ENCODE results near the gene CANT1. TPM values are rescaled to one million over a fixed set of nuclear protein-coding genes. Genes with fewer than 3 reads are reported as not detected.

CANT1 gene
- total and polyA plus RNA-seq, 9 of the 15 experiments (the other 6 are each of a cell fraction or from before 2014, with no cell fraction given) = 2.7 to 66.4 (median 22.5) TPM

GRCh38 chr17:79041723-79042420, 32.3 kb upstream of the CANT1 start (continued):
- TF ChIP-seq, protein P1, sequence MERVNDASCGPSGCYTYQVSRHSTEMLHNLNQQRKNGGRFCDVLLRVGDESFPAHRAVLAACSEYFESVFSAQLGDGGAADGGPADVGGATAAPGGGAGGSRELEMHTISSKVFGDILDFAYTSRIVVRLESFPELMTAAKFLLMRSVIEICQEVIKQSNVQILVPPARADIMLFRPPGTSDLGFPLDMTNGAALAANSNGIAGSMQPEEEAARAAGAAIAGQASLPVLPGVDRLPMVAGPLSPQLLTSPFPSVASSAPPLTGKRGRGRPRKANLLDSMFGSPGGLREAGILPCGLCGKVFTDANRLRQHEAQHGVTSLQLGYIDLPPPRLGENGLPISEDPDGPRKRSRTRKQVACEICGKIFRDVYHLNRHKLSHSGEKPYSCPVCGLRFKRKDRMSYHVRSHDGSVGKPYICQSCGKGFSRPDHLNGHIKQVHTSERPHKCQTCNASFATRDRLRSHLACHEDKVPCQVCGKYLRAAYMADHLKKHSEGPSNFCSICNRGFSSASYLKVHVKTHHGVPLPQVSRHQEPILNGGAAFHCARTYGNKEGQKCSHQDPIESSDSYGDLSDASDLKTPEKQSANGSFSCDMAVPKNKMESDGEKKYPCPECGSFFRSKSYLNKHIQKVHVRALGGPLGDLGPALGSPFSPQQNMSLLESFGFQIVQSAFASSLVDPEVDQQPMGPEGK (CRISPR knock-in tag; IDR thresholded peaks at IDR 0.05; ENCODE audit: borderline replicate concordance) = no peak
- no peak for TF ChIP-seq LEF1 (IDR thresholded peaks at IDR 0.05)
- no peak for TF ChIP-seq IFI16 (CRISPR knock-in tag; IDR thresholded peaks at IDR 0.05)
- no peak for TF ChIP-seq TCF7 (IDR thresholded peaks at IDR 0.05; ENCODE audit: borderline replicate concordance)
- TF ChIP-seq ZFPM2 (CRISPR knock-in tag; IDR thresholded peaks at IDR 0.05) = no peak

- Histone ChIP-seq H3K4me3 (no peak overlapping the region), H4K20me1 (replicated peaks; ENCODE audit: control insufficient read depth, insufficient read depth, low read length) (peaks cover 7% of the 10 kb centered on the region; the same call in 1 of the 2 replicates), H3K9ac (ENCODE audit: insufficient read depth in 1 of 2, low read depth in 2 of 2, low read length in 2 of 2) (no peak overlapping the region), H3K9me3 (replicated peaks; ENCODE audit: control insufficient read depth, insufficient read depth, low read depth, low read length) (no peaks in the 10 kb centered on the region; the same call in 1 of the 2 replicates), H3K27me3 (ENCODE audit: control insufficient read depth in 2 of 2, insufficient read depth in 2 of 2, low read length in 2 of 2) (peaks cover 18 to 71% of the 10 kb centered on the region in 2 experiments), H3K79me2 (ENCODE audit: control insufficient read depth, insufficient read depth, low read length) (no peaks in the 10 kb centered on the region), H3K4me1 (replicated peaks in 1 of 2; ENCODE audit: control insufficient read depth in 2 of 2, insufficient read depth in 2 of 2, low read length in 2 of 2) (peaks cover 0 to 3% of the 10 kb centered on the region in 2 experiments; a peak in 1 of 5 replicates), H3K9me1 (ENCODE audit: control insufficient read depth, insufficient read depth, low read length) (no peaks in the 10 kb centered on the region), H3K4me2 (ENCODE audit: insufficient read depth, low read length) (no peak overlapping the region), H3K27ac (ENCODE audit: extremely low read depth, low read depth, low read length) (no peak overlapping the region), H3K36me3 (ENCODE audit: control insufficient read depth, insufficient read depth, low read length) (no peaks in the 10 kb centered on the region), H2AFZ (ENCODE audit: low read depth, low read length) (no peak overlapping the region)
- 5% methylated on average over 13 of the region's 13 CpGs for WGBS (ENCODE audit: insufficient coverage, low coverage, missing lambda C conversion rate)
- FAIRE-seq (no peak), DNase-seq (ENCODE audit: extremely low read depth in 1 of 4, low spot score in 3 of 4) (no peak), ATAC-seq (no peak)
- CTCF ChIA-PET (ENCODE audit: low intra/inter-chr PET ratio) = interaction anchor here (1.1 to 2.1 kb wide), 2 partner anchors 22 to 55 kb away, joined by 3 to 7 read pairs; no protein-coding TSS in a partner anchor
- BruUV-seq (replicated peaks) = no TSS peak
- in situ Hi-C loops (cut with MboI) (no loop called here), intact Hi-C loops (cut with micrococcal nuclease) (no loop called here)
- POLR2A ChIA-PET = interaction anchor here (0.5 to 1.2 kb wide), 4 partner anchors 8 to 591 kb away, joined by 3 to 4 read pairs (median 3); no protein-coding TSS in a partner anchor
- TF ChIP-seq FOXJ2 (tag; IDR thresholded peaks at IDR 0.05) (no peak), CREB1 (IDR thresholded peaks at IDR 0.05) (no peak), CREB1 (CRISPR knock-in tag; IDR thresholded peaks at IDR 0.05) (no peak), NFATC3 (IDR thresholded peaks at IDR 0.05) (no peak), ILF3 (IDR thresholded peaks at IDR 0.05; ENCODE audit: borderline replicate concordance) (no peak), RBM39 (optimal IDR thresholded peaks at IDR 0.05; ENCODE audit: low read depth, low read length) (no peak), BRF2 (IDR thresholded peaks at IDR 0.05; ENCODE audit: borderline replicate concordance, insufficient read depth, insufficient read length) (no peak), NCOA2 (IDR thresholded peaks at IDR 0.05; ENCODE audit: partially characterized antibody in 2 of 2) (no peak)
- TF ChIP-seq, protein P2, sequence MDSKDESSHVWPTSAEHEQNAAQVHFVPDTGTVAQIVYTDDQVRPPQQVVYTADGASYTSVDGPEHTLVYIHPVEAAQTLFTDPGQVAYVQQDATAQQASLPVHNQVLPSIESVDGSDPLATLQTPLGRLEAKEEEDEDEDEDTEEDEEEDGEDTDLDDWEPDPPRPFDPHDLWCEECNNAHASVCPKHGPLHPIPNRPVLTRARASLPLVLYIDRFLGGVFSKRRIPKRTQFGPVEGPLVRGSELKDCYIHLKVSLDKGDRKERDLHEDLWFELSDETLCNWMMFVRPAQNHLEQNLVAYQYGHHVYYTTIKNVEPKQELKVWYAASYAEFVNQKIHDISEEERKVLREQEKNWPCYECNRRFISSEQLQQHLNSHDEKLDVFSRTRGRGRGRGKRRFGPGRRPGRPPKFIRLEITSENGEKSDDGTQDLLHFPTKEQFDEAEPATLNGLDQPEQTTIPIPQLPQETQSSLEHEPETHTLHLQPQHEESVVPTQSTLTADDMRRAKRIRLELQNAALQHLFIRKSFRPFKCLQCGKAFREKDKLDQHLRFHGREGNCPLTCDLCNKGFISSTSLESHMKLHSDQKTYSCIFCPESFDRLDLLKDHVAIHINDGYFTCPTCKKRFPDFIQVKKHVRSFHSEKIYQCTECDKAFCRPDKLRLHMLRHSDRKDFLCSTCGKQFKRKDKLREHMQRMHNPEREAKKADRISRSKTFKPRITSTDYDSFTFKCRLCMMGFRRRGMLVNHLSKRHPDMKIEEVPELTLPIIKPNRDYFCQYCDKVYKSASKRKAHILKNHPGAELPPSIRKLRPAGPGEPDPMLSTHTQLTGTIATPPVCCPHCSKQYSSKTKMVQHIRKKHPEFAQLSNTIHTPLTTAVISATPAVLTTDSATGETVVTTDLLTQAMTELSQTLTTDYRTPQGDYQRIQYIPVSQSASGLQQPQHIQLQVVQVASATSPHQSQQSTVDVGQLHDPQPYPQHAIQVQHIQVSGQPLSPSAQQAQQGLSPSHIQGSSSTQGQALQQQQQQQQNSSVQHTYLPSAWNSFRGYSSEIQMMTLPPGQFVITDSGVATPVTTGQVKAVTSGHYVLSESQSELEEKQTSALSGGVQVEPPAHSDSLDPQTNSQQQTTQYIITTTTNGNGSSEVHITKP (IDR thresholded peaks at IDR 0.05; ENCODE audit: partially characterized antibody) = no peak
Observed at GRCh38 chr17:79041041-79041570, 31.5 kb upstream of the CANT1 start.
